Cardiac fibroblast (primary cell): ENCODE measurements around the gene RASGRF1.

ENCODE experiments used
- DNase-seq, 2 donors: peaks; one replicate each; pipeline versions ENCODE4 v3.0.0 to v3.0.0-alpha.2; 2010; ENCODE audit warnings: low read depth in 2 of 2
- H3K4me3 ChIP-seq, 2 donors: replicated peaks in 1 of 2; 1 replicate in 1 of 2; 2 replicates in 1 of 2; pipeline ENCODE4 v1.5.1; 2011; ENCODE audit warnings: low read depth in 2 of 2, low read length in 2 of 2, mild to moderate bottlenecking in 2 of 2, moderate library complexity in 1 of 2
- TF ChIP-seq, protein P1 (sequence below): IDR thresholded peaks from one replicate; pipeline ENCODE4 v1.5.1; 2011; ENCODE audit warnings: low read depth, mild to moderate bottlenecking, low read length, inconsistent platforms

RASGRF1 gene

DNA sequence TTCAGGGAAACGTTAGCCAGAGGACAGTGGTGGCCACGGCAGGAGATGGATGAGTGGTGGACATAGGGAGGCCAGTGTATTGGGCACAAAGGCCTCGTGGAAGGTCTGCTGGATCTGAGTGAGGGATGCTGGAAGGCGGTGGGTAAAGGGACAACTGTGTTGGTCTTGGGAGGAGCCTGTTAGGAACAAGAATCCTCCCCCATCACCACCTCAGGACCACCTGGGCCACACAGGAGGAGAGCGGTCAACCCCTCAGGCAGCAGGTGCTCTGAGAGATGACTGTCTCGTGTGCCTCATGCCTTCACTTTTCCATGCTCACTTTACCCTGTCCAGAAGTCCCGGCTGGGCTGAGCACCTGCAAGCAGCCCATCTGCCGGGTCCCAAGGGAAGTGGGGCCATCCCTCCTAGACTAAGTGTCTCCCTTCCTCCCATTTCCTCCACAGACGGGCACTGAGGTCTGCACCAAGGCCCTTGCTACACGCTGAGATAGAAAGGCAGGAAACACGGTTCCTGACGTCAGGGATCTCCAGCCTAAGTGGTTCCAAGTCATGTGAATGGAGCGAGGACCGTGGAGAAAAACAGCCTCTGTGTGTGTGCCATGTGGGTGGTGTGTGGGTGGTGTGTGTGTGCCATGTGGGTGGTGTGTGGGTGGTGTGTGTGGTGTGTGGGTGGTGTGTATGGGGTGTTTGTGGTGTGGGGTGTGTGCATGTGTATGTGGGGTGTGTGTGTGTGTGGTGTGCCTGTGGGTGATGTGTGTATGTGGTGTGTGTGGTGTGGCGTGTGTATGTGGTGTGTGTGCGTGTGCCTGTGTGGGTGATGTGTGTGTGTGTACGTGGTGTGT is 97.9 kb downstream of the RASGRF1 start:
- peak in 1 of 2 donors; percentile 42 for DNase-seq
- TF ChIP-seq, protein P1, sequence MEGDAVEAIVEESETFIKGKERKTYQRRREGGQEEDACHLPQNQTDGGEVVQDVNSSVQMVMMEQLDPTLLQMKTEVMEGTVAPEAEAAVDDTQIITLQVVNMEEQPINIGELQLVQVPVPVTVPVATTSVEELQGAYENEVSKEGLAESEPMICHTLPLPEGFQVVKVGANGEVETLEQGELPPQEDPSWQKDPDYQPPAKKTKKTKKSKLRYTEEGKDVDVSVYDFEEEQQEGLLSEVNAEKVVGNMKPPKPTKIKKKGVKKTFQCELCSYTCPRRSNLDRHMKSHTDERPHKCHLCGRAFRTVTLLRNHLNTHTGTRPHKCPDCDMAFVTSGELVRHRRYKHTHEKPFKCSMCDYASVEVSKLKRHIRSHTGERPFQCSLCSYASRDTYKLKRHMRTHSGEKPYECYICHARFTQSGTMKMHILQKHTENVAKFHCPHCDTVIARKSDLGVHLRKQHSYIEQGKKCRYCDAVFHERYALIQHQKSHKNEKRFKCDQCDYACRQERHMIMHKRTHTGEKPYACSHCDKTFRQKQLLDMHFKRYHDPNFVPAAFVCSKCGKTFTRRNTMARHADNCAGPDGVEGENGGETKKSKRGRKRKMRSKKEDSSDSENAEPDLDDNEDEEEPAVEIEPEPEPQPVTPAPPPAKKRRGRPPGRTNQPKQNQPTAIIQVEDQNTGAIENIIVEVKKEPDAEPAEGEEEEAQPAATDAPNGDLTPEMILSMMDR = no peak
- H3K4me3 ChIP-seq = no peak overlapping the region

- TF ChIP-seq, protein P1 = no peak
- no peak for DNase-seq
- no peak overlapping the region for H3K4me3 ChIP-seq
Observed at GRCh38 chr15:78991879-78992278, 98.7 kb downstream of the RASGRF1 start.

DNA sequence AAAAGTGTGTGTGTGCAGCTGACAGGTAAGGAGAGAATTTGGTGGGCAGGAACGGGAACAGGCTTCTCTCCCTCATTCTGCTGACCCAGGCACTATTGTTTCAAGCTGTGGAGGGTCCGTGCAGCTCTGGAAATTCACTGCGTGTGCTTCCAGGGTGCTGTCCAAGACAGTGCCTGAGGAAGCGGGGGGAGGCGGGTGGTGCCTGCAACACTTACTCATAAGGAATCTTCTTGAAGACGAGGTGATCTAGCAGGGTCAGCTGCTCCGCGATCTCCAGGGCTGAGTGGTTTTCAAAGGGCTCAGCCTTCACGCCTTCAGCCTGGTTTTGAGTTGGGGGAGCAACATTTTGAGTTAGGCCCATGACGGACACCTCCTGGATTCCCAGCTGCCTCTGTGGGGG is 99.1 kb downstream of the RASGRF1 start:
- TF ChIP-seq, protein P1 = no peak
- DNase-seq = no peak
- no peak overlapping the region for H3K4me3 ChIP-seq

- H3K4me3 ChIP-seq = no peak overlapping the region
- no peak for DNase-seq
- TF ChIP-seq, protein P1 = no peak
Observed at GRCh38 chr15:78990278-78990677, 100.3 kb downstream of the RASGRF1 start.

GRCh38 chr15:78989701-78990240 is 100.8 kb downstream of the RASGRF1 start:
- H3K4me3 ChIP-seq = no peak overlapping the region
- TF ChIP-seq, protein P1 = no peak
- no peak for DNase-seq

DNA sequence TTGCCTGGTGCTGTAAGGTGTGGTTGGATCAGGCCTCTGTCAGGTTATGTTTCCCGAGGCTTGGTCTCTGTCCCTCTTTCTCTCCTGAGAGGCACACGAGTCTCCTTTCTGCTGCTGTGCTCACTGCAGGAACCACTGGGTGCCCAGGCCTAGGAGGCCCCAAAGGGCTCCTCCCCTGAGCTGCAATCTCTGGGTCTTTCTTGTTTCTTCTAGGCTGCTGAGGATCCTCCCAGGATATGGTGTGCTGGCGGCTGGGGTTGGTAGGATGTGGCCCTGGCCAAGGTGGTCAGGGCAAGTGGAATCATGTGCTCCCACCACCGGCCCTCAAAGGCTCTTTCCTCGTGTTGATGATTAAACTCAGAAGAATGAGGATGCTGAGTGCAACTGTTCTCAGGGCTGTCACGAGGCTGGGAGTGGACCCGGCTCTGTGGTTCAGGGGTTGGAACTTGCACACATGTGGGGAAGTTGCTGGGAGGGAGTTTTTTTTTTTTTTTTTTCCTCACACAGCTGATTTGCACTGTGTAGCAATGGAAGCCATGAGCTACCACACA is 102.1 kb downstream of the RASGRF1 start:
- TF ChIP-seq, protein P1 = no peak
- H3K4me3 ChIP-seq = no peak overlapping the region
- DNase-seq = peak; percentile 98
